Activated naive CD4-positive, alpha-beta T cell treated with anti-CD3 and anti-CD28 coated beads for 36 hours (primary cell): Measurements from ENCODE around the gene UBXN7. TPM values are rescaled to one million over a fixed set of nuclear protein-coding genes. Genes with fewer than 3 reads are reported as not detected.
"Not testable (repeated sequence)": the region's sequence is repeated elsewhere in the genome, so short reads cannot be mapped to it uniquely, and the experiment has no call there.

Experiments used
- CTCF ChIA-PET: fragments of 350-600 bp; sonication (Branson Sonifier 250); formaldehyde crosslinking; loops from one replicate; lab custom pipeline; 2021; ENCODE audit warnings: antibody characterized with exemption; lab: Charles Lee
- DNase-seq: peaks from one replicate; pipeline ENCODE4 v3.0.0-alpha.2; 2020
- H3K27ac Mint-ChIP-seq: one replicate; pipeline ENCODE4 v1.8.0; 2021; ENCODE audit warnings: mild to moderate bottlenecking, mixed read lengths
- H3K27me3 Mint-ChIP-seq: one replicate; pipeline ENCODE4 v1.8.0; 2021; ENCODE audit warnings: low read depth, mixed read lengths
- H3K36me3 Mint-ChIP-seq: one replicate; pipeline ENCODE4 v1.8.0; 2021; ENCODE audit warnings: low read depth, mixed read lengths
- H3K4me1 Mint-ChIP-seq: one replicate; pipeline ENCODE4 v1.8.0; 2021; ENCODE audit warnings: low read depth, mixed read lengths
- H3K4me3 Mint-ChIP-seq: one replicate; pipeline ENCODE4 v1.8.0; 2021; ENCODE audit warnings: mild to moderate bottlenecking, moderate library complexity, mixed read lengths
- H3K9me3 Mint-ChIP-seq: one replicate; pipeline ENCODE4 v1.8.0; 2021; ENCODE audit warnings: mixed read lengths
- intact Hi-C: fragments of 100-400 bp; cut with micrococcal nuclease; formaldehyde crosslinking; loops from one replicate; pipeline ENCODE4 v1.15.1; 2023
- total RNA-seq, 2 experiments: library from RNA; stranded (reverse); gene quantifications; one replicate each; pipeline ENCODE4 v1.2.3, GENCODE V29; 2021

The UBXN7 gene, protein sequence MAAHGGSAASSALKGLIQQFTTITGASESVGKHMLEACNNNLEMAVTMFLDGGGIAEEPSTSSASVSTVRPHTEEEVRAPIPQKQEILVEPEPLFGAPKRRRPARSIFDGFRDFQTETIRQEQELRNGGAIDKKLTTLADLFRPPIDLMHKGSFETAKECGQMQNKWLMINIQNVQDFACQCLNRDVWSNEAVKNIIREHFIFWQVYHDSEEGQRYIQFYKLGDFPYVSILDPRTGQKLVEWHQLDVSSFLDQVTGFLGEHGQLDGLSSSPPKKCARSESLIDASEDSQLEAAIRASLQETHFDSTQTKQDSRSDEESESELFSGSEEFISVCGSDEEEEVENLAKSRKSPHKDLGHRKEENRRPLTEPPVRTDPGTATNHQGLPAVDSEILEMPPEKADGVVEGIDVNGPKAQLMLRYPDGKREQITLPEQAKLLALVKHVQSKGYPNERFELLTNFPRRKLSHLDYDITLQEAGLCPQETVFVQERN
- total RNA-seq: 10 to 100 TPM; 54.2 to 62.5 TPM

GRCh38 chr3:196432137-196432879, at the start of gene UBXN7:
UBXN7 (minus strand) TSS chr3:196432427; CDS start chr3:196432399, 28 bp downstream.
- intact Hi-C loops: loop anchor here (1.0 to 5.0 kb wide), 6 partner anchors 71 to 213 kb away; partner anchors contain the start of genes DYNLT2B, FBXO45, RNF168 and WDR53
- DNase-seq: peak; percentile 97
- Mint-ChIP-seq H3K9me3 (no peaks in the 10 kb centered on the region), H3K4me3 (peak within 1 kb of the TSS; percentile 69), H3K36me3 (peaks cover 2% of the 10 kb centered on the region), H3K27me3 (no peaks in the 10 kb centered on the region), H3K27ac (peak within 1 kb of the TSS; percentile 93), H3K4me1 (peaks cover 15% of the 10 kb centered on the region)
- CTCF ChIA-PET: interaction anchor here (0.5 to 1.2 kb wide), 2 partner anchors 36 to 178 kb away, joined by 3 read pairs; no protein-coding TSS in a partner anchor

DNA sequence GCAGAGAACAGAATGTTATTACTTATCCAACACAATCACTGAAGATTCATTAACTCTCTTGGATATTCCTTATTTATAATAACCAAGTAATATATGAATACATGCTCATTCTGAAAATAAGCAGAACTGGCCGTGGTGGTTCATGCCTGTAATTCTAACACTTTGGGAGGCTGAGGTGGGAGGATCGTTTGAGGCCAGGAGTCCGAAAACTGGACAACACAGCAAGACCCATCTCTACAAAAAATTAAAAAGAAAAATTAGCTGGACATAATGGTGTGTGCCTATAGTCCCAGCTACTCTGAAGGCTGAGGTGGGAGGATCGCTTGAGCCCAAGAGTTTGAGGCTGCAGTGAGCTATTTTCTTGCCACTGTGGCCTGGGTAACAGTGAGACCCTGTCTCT, 45.5 kb upstream of the UBXN7 start:
- no peaks in the 10 kb centered on the region for H3K27me3 Mint-ChIP-seq
- H3K27ac Mint-ChIP-seq: no peak overlapping the region
- intact Hi-C loops: no loop called here
- CTCF ChIA-PET: no interaction called here
- H3K4me3 Mint-ChIP-seq: no peak overlapping the region
- no peaks in the 10 kb centered on the region for H3K4me1 Mint-ChIP-seq
- DNase-seq: no peak
- H3K36me3 Mint-ChIP-seq: peaks cover 25% of the 10 kb centered on the region
- H3K9me3 Mint-ChIP-seq: no peaks in the 10 kb centered on the region

DNA sequence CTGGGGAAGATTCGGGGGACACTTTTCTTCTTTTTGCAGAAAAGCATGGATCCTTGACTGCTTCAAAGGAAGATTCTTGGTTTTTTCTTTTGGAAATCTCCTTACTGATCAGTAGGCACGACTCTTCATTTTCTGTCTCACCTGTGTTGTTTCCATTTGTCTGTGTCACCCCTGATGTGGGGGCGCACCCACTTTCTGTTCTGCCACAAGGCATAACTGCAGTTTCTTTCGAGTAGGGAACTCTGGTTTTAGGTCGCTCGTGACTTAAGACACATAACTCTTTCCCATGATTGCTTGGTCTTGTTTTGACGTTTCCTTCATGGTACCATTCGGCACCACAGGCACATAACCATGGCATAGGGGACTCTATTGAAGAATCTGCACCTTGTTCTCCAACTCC, 40.1 kb upstream of the UBXN7 start:
- Mint-ChIP-seq H3K4me3 (no peak overlapping the region), H3K36me3 (peaks cover 29% of the 10 kb centered on the region), H3K9me3 (no peaks in the 10 kb centered on the region), H3K27me3 (no peaks in the 10 kb centered on the region), H3K27ac (no peak overlapping the region), H3K4me1 (peaks cover 3% of the 10 kb centered on the region)
- CTCF ChIA-PET: no interaction called here
- intact Hi-C loops: no loop called here
- DNase-seq: no peak

DNA sequence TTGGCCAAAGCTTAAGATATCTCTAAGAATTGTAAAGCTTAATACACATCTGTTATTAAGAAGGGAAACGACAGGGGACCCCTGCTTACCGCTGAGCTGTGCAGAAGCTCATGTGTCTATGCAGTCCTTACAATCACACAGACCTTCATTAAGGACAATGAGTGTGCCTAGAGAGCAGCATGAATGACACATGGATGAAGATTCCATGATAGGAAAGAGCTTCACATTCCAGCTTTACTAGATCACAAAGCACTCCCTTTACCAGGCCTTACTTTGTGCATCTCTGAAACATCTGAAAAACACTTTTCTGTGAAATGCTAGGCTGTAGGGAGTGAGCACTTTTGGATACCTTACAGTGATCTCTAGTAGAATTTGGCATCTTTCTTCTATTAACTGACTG, 39.3 kb upstream of the UBXN7 start:
- DNase-seq: no peak
- Mint-ChIP-seq H3K4me1 (peaks cover 3% of the 10 kb centered on the region), H3K27me3 (no peaks in the 10 kb centered on the region), H3K9me3 (no peaks in the 10 kb centered on the region), H3K4me3 (no peak overlapping the region), H3K27ac (no peak overlapping the region), H3K36me3 (peaks cover 28% of the 10 kb centered on the region)
- CTCF ChIA-PET: interaction anchor here (0.6 to 0.9 kb wide), 3 partner anchors 10 to 218 kb away, joined by 3 to 8 read pairs (median 3); no protein-coding TSS in a partner anchor
- intact Hi-C loops: no loop called here

DNA sequence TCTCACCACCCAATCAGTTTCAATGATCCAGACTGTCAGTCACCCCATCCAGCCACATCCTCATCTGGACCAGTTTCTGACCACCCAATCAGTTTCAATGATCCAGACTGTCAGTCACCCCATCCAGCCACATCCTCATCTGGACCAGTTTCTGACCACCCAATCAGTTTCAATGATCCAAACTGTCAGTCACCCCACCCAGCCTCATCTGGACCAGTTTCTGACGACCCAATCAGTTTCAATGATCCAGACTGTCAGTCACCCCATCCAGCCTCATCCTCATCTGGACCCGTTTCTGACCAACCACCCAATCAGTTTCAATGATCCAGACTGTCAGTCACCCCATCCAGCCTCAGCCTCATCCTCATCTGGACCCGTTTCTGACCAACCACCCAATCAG, 38.0 kb upstream of the UBXN7 start:
- H3K27me3 Mint-ChIP-seq, H3K4me3 Mint-ChIP-seq, intact Hi-C loops: not testable (repeated sequence)

DNA sequence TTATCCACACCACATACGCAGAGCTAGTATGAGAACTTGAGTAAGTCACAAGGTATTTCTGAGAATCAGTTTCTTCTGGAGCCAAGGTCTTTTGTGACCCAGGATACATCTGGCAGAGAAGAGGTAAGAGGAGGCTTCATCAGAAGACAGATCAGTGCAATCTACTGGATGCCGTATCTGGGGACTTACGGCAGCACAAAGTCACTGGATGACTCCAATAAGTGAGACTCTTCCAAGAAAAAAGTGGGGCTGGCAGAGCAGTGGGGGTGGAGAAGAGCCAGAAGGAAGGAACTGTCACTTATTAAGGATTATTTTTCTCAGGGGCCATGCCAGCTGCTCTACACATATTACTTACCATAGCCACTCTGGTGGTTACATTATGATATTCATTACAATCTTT, 31.6 kb upstream of the UBXN7 start:
- DNase-seq: no peak
- Mint-ChIP-seq H3K27ac (no peak overlapping the region), H3K4me1 (peaks cover 5% of the 10 kb centered on the region), H3K36me3 (peaks cover 16% of the 10 kb centered on the region), H3K27me3 (no peaks in the 10 kb centered on the region), H3K9me3 (peaks cover 17% of the 10 kb centered on the region), H3K4me3 (no peak overlapping the region)
- CTCF ChIA-PET: no interaction called here
- intact Hi-C loops: no loop called here

More for the DNA sequence above, 38.0 kb upstream of the UBXN7 start:
- H3K36me3 Mint-ChIP-seq: peaks cover 29% of the 10 kb centered on the region
- not testable (repeated sequence) for H3K9me3 Mint-ChIP-seq, H3K27ac Mint-ChIP-seq, H3K4me1 Mint-ChIP-seq, DNase-seq
- CTCF ChIA-PET: interaction anchor here (1.0 kb wide), 1 partner anchor 74 kb away, joined by 3 read pairs; no protein-coding TSS in a partner anchor

GRCh38 chr3:196463478-196463756, 31.2 kb upstream of the UBXN7 start:
- Mint-ChIP-seq H3K27ac (no peak overlapping the region), H3K4me1 (peaks cover 5% of the 10 kb centered on the region), H3K4me3 (no peak overlapping the region), H3K36me3 (peaks cover 16% of the 10 kb centered on the region), H3K9me3 (peaks cover 17% of the 10 kb centered on the region), H3K27me3 (no peaks in the 10 kb centered on the region)
- intact Hi-C loops: no loop called here
- no peak for DNase-seq
- CTCF ChIA-PET: no interaction called here

DNA sequence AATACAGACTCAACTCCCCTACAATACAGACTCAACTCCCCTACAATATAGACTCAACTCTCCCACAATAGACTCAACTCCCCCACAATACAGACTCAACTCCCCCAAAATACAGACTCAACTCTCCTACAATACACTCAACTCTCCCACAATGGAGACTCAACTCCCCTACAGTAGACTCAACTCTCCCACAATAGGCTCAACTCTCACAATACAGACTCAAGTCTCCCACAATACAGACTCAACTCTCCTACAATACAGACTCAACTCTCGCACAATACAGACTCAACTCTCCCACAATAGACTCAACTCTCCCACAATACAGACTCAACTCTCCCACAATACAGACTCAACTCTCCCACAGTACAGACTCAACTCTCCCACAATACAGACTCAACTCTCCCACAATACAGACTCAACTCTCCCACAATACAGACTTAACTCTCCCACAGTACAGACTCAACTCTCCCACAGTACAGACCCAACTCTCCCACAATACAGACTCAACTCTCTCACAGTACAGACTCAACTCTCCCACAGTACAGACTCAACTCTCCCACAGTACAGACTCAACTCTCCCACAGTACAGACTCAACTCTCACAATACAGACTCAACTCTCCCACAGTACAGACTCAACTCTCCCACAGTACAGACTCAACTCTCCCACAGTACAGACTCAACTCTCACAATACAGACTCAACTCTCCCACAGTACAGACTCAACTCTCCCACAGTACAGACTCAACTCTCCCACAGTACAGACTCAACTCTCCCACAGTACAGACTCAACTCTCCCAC, 30.7 kb upstream of the UBXN7 start:
- H3K36me3 Mint-ChIP-seq: peaks cover 13% of the 10 kb centered on the region
- H3K27me3 Mint-ChIP-seq, H3K27ac Mint-ChIP-seq, DNase-seq, intact Hi-C loops, H3K4me3 Mint-ChIP-seq, H3K4me1 Mint-ChIP-seq, CTCF ChIA-PET: not testable (repeated sequence)
- peaks cover 17% of the 10 kb centered on the region for H3K9me3 Mint-ChIP-seq

GRCh38 chr3:196458063-196458462, 25.8 kb upstream of the UBXN7 start:
- H3K9me3 Mint-ChIP-seq: peaks cover 11% of the 10 kb centered on the region
- H3K27me3 Mint-ChIP-seq: no peaks in the 10 kb centered on the region
- CTCF ChIA-PET: interaction anchor here (0.8 kb wide), 1 partner anchor 15 kb away, joined by 4 read pairs; no protein-coding TSS in a partner anchor
- no peak overlapping the region for H3K4me3 Mint-ChIP-seq
- DNase-seq: no peak
- no peak overlapping the region for H3K27ac Mint-ChIP-seq
- H3K36me3 Mint-ChIP-seq: no peaks in the 10 kb centered on the region
- intact Hi-C loops: no loop called here
- H3K4me1 Mint-ChIP-seq: peaks cover 5% of the 10 kb centered on the region

GRCh38 chr3:196457470-196457869, 25.2 kb upstream of the UBXN7 start:
- H3K27me3 Mint-ChIP-seq, H3K36me3 Mint-ChIP-seq, H3K4me3 Mint-ChIP-seq, H3K9me3 Mint-ChIP-seq, DNase-seq, intact Hi-C loops, H3K4me1 Mint-ChIP-seq, H3K27ac Mint-ChIP-seq: not testable (repeated sequence)
- CTCF ChIA-PET: interaction anchor here (0.8 to 1.4 kb wide), 2 partner anchors 16 to 147 kb away, joined by 4 read pairs; no protein-coding TSS in a partner anchor

DNA sequence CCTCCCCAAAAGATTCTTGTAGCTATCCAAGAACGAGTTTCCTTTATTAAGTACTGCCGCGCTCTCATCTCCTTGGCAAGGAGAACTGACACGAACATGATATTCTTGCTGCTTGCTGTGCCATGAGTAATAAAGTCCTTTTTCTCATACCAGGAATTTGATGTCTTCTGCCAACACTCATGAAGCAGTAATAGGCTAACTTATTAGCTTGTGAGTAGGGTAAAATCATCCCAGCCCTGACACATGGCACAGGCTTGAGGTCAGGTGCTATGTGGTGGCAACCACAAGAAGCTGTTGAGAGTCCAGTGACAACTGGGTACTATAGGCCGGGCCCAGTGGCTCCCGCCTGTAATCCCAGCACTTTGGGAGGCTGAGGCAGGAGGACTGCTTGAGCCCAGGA, 22.7 kb upstream of the UBXN7 start:
- Mint-ChIP-seq H3K4me3 (no peak overlapping the region), H3K27ac (no peak overlapping the region), H3K9me3 (no peaks in the 10 kb centered on the region), H3K36me3 (peaks cover 1% of the 10 kb centered on the region), H3K4me1 (no peaks in the 10 kb centered on the region), H3K27me3 (no peaks in the 10 kb centered on the region)
- intact Hi-C loops: no loop called here
- CTCF ChIA-PET: interaction anchor here (0.6 kb wide), 1 partner anchor 515 kb away, joined by 3 read pairs; no protein-coding TSS in a partner anchor
- no peak for DNase-seq

DNA sequence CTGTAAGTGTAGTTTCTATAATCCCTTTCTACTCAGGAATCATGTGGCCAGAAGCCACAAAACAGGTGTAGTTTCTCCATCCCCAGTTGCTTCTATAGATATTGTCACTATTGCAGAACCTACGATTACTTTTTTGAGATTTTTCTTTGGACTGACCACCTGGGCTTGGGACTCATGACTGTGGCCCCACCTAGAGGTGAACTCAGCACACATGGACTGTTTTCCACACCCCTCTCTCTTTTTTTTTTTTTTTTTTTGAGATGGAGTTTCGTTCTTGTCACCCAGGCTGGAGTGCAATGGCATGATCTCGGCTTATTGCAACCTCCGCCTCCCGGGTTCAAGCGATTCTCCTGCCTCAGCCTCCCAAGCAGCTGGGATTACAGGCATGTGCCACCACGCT, 13.2 kb upstream of the UBXN7 start:
- peak; percentile 34 for DNase-seq
- H3K4me1 Mint-ChIP-seq, H3K4me3 Mint-ChIP-seq, H3K27me3 Mint-ChIP-seq, H3K36me3 Mint-ChIP-seq, CTCF ChIA-PET, H3K9me3 Mint-ChIP-seq, H3K27ac Mint-ChIP-seq: not testable (repeated sequence)
- intact Hi-C loops: loop anchor here (1.0 kb wide), 1 partner anchor 192 kb away; no protein-coding TSS in a partner anchor
